Prostate gland (tissue), 2 donors: ENCODE data around the gene DNAH8.

Experiments used
- POLR2A ChIP-seq: fragments of 450-650 bp; IDR thresholded peaks from one replicate; pipeline ENCODE4 v1.6.1; 2016; ENCODE audit warnings: antibody characterized with exemption, mild to moderate bottlenecking
- POLR2AphosphoS5 ChIP-seq: sonication (generic); formaldehyde crosslinking; IDR thresholded peaks from one replicate; pipeline ENCODE4 v1.6.1; 2017; ENCODE audit warnings: antibody characterized with exemption
- TF ChIP-seq, protein P1 (sequence below), 4 experiments: fragments of 200-600 bp in 2 of 4; fragments of 450-650 bp in 2 of 4; sonication (generic) in 2 of 4; IDR thresholded peaks; 1 replicate in 3 of 4; 2 replicates in 1 of 4; pipeline ENCODE4 v1.5.1; 2016 to 2019; ENCODE audit warnings: antibody characterized with exemption in 4 of 4, mild to moderate bottlenecking in 2 of 4, moderate library complexity in 2 of 4

DNA sequence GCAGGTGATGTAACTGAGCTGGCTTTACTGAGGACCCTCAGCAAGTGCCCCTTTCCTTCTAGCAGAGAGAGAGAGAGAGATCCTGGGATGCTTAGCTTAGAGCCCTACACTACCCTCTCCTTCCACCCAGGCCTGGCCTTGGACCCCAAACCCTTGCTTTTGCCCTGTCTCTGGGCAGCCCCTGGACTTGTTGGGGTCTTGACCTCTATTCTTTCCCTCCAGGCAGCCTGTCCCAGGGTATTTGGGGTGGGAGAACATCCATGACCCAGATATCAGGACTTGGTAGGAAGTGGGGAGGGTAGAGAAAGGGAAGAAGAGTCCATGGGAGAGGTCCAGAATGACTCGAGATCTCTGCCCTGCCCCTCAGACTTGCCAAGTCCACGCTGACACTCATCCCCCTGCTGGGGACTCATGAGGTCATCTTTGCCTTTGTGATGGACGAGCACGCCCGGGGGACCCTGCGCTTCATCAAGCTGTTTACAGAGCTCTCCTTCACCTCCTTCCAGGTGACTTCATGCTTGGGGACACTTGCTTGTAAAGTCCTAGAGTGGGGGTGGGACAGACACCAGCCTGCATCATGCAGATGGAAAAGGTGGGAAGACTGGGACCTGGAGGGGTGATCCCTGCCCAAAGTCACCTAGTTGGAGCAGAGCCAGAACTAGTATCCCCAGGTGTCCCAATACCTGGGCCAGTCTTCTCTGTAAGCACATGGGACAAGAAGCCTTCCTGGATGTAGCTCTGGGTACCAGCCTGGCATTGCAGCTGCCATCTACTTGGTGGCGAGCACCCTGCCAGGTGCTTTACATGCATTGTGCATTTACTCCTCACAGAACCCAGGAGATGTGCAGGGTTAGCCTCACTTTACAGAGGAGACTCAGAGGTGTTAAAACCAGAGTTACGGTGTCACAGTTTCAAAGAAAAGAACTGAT lies 364.4 kb downstream of the DNAH8 start:
- TF ChIP-seq, protein P1, sequence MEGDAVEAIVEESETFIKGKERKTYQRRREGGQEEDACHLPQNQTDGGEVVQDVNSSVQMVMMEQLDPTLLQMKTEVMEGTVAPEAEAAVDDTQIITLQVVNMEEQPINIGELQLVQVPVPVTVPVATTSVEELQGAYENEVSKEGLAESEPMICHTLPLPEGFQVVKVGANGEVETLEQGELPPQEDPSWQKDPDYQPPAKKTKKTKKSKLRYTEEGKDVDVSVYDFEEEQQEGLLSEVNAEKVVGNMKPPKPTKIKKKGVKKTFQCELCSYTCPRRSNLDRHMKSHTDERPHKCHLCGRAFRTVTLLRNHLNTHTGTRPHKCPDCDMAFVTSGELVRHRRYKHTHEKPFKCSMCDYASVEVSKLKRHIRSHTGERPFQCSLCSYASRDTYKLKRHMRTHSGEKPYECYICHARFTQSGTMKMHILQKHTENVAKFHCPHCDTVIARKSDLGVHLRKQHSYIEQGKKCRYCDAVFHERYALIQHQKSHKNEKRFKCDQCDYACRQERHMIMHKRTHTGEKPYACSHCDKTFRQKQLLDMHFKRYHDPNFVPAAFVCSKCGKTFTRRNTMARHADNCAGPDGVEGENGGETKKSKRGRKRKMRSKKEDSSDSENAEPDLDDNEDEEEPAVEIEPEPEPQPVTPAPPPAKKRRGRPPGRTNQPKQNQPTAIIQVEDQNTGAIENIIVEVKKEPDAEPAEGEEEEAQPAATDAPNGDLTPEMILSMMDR (IDR thresholded peaks at IDR 0.05): no peak
- TF ChIP-seq POLR2A (no peak), POLR2AphosphoS5 (no peak)
